ENCODE measurements around the gene ACAN.

DNA sequence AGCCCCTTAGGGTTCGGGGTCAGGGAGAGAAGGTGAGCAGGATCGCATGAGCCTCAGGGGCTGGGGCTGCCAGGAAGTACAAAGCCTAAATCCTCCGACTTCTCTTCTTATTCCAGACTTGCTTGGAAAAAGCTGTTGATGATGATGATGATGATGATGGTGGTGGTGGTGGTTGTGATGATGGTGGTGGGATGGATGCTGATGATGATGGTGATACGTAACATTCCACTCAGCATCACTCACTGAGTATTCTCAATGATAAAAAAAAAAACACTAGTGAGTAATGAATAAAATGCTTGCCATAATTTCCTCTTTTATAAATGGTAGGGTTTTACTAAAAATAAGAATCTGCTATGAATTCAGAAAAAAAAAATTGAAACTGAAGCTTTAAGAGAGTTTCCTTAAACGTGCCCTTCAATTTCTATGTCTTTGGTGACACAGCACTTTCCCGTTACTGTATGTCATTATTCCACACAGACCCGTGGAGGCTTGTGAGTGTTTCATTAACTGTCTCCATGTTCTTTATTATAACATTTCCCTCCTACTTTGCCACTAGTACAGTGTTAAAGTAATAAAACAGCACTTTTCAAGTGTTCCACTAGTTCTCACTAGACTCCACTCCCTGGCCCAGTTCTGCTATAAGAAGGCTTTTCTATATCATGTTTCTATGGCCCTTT, 5.4 kb upstream of the ACAN start:
- TF ChIP-seq TCF4 (CRISPR knock-in tag; IDR thresholded peaks at IDR 0.05; ENCODE audit: borderline replicate concordance) (no peak), SNAI2 (CRISPR knock-in tag; IDR thresholded peaks at IDR 0.05) (no peak), RARB (CRISPR knock-in tag; IDR thresholded peaks at IDR 0.05) (no peak), ZC3H10 (CRISPR knock-in tag; IDR thresholded peaks at IDR 0.05) (no peak), ZFP3 (CRISPR knock-in tag; IDR thresholded peaks at IDR 0.05) (no peak)
